GM21576 (cell line): ENCODE results near the gene RIMS1.
A peak's percentile ranks its signal among the peaks of the same experiment; 100 is the strongest.

Source experiments
- ATAC-seq: cut with Tn5 transposase; IDR thresholded peaks from one replicate; pipeline ENCODE4 v1.9.1; 2021; ENCODE audit warnings: mild to moderate bottlenecking, moderate library complexity; ENCODE audit not compliant: unreplicated experiment

The RIMS1 gene

GRCh38 chr6:72390548-72390947, 504.2 kb downstream of the RIMS1 start:
- ATAC-seq = no peak

GRCh38 chr6:72401865-72402264, 515.5 kb downstream of the RIMS1 start:
- no peak for ATAC-seq

- no peak for ATAC-seq
These were observed 517.1 kb downstream of the RIMS1 start for GRCh38 chr6:72403413-72403812.

- ATAC-seq = peak; percentile 73
These were observed 520.2 kb downstream of the RIMS1 start for GRCh38 chr6:72406517-72406916.

- no peak for ATAC-seq
These were observed 524.4 kb downstream of the RIMS1 start for GRCh38 chr6:72410769-72411168.

- ATAC-seq = peak; percentile 86
These were observed 525.7 kb downstream of the RIMS1 start for GRCh38 chr6:72411872-72412708.

- ATAC-seq = no peak
These were observed 526.3 kb downstream of the RIMS1 start for GRCh38 chr6:72412709-72413044.

- ATAC-seq = no peak
These were observed 527.5 kb downstream of the RIMS1 start for GRCh38 chr6:72413884-72414283.

GRCh38 chr6:72414657-72415056, 528.3 kb downstream of the RIMS1 start:
- no peak for ATAC-seq

GRCh38 chr6:72416744-72417465, 530.6 kb downstream of the RIMS1 start:
- no peak for ATAC-seq

- ATAC-seq = no peak
These were observed 531.4 kb downstream of the RIMS1 start for GRCh38 chr6:72417759-72418158.

- ATAC-seq = no peak
These were observed 532.1 kb downstream of the RIMS1 start for GRCh38 chr6:72418495-72418894.

- ATAC-seq = no peak
These were observed 533.6 kb downstream of the RIMS1 start for GRCh38 chr6:72419966-72420365.

GRCh38 chr6:72420409-72420808, 534.1 kb downstream of the RIMS1 start:
- no peak for ATAC-seq

GRCh38 chr6:72421387-72421786, 535.0 kb downstream of the RIMS1 start:
- ATAC-seq = no peak

- ATAC-seq = no peak
These were observed 535.8 kb downstream of the RIMS1 start for GRCh38 chr6:72422171-72422570.

- ATAC-seq = no peak
These were observed 538.1 kb downstream of the RIMS1 start for GRCh38 chr6:72424476-72424875.

GRCh38 chr6:72425003-72425681, 538.8 kb downstream of the RIMS1 start:
- no peak for ATAC-seq

GRCh38 chr6:72440611-72441010, 554.3 kb downstream of the RIMS1 start:
- ATAC-seq = no peak

GRCh38 chr6:72446430-72446829, 560.1 kb downstream of the RIMS1 start:
- ATAC-seq = no peak
